Measurements from ENCODE around the gene CREB3L1. TPM values are rescaled to one million over a fixed set of nuclear protein-coding genes. Genes with fewer than 3 reads are reported as not detected.
"Not testable (repeated sequence)": the region's sequence is repeated elsewhere in the genome, so short reads cannot be mapped to it uniquely, and the experiment has no call there.

The CREB3L1 gene
- total RNA-seq, 6 experiments from 2014 or later = 0.07 to 0.37 (median 0.24) TPM

- 49% methylated on average over 8 of the region's 8 CpGs for WGBS (ENCODE audit: insufficient coverage, low coverage, low lambda C conversion rate, missing lambda C conversion rate)
- ATAC-seq (peak in 1 of 4 donors; percentile 23), DNase-seq (no peak)
- no peak for TF ChIP-seq POLR2A (IDR thresholded peaks at IDR 0.05)
- no peak for TF ChIP-seq CTCF (IDR thresholded peaks at IDR 0.05)
- Histone ChIP-seq H3K9me3 (no peaks in the 10 kb centered on the region), H3K27me3 (peaks cover 0 to 22% of the 10 kb centered on the region in 2 donors), H3K4me1 (no peaks in the 10 kb centered on the region), H3K4me3 (no peak overlapping the region), H3K27ac (no peak overlapping the region), H3K36me3 (no peaks in the 10 kb centered on the region)
- intact Hi-C loops (cut with DNase I) = no loop called here
These were observed 21.4 kb downstream of the CREB3L1 start for GRCh38 chr11:46298699-46299433.

- intact Hi-C loops (cut with DNase I) = no loop called here
- Histone ChIP-seq H3K27me3 (peaks cover 0 to 22% of the 10 kb centered on the region in 2 donors), H3K36me3 (no peaks in the 10 kb centered on the region), H3K4me1 (no peaks in the 10 kb centered on the region), H3K27ac (no peak overlapping the region), H3K9me3 (no peaks in the 10 kb centered on the region), H3K4me3 (no peak overlapping the region)
- TF ChIP-seq POLR2A (IDR thresholded peaks at IDR 0.05) (no peak), CTCF (IDR thresholded peaks at IDR 0.05) (no peak)
- 71% methylated on average over 5 of the region's 5 CpGs for WGBS (ENCODE audit: insufficient coverage, low coverage, low lambda C conversion rate, missing lambda C conversion rate)
- DNase-seq (no peak), ATAC-seq (no peak)
These were observed 22.0 kb downstream of the CREB3L1 start for GRCh38 chr11:46299451-46299961.

GRCh38 chr11:46300270-46300669 is 22.8 kb downstream of the CREB3L1 start:
- WGBS (ENCODE audit: insufficient coverage, low coverage, low lambda C conversion rate, missing lambda C conversion rate) = 73% methylated on average over 2 of the region's 7 CpGs
- TF ChIP-seq POLR2A (IDR thresholded peaks at IDR 0.05) (no peak), CTCF (IDR thresholded peaks at IDR 0.05) (no peak)
- Histone ChIP-seq H3K9me3 (no peaks in the 10 kb centered on the region), H3K4me1 (no peaks in the 10 kb centered on the region), H3K27me3 (peaks cover 0 to 22% of the 10 kb centered on the region in 2 donors), H3K4me3 (no peak overlapping the region), H3K36me3 (no peaks in the 10 kb centered on the region), H3K27ac (no peak overlapping the region)
- DNase-seq (no peak), ATAC-seq (no peak)
- intact Hi-C loops (cut with DNase I) = no loop called here

- ATAC-seq (no peak), DNase-seq (no peak)
- Histone ChIP-seq H3K9me3 (no peaks in the 10 kb centered on the region), H3K27me3 (no peaks in the 10 kb centered on the region), H3K4me3 (no peak overlapping the region), H3K4me1 (no peaks in the 10 kb centered on the region), H3K36me3 (no peaks in the 10 kb centered on the region), H3K27ac (no peak overlapping the region)
- WGBS (ENCODE audit: insufficient coverage, low coverage, low lambda C conversion rate, missing lambda C conversion rate) = 80% methylated on average over 7 of the region's 7 CpGs
- TF ChIP-seq POLR2A (IDR thresholded peaks at IDR 0.05) = no peak
- no peak for TF ChIP-seq CTCF (IDR thresholded peaks at IDR 0.05)
- intact Hi-C loops (cut with DNase I) = no loop called here
These were observed 25.4 kb downstream of the CREB3L1 start for GRCh38 chr11:46302866-46303265.

- H3K27ac ChIP-seq; DNase-seq; H3K4me3 ChIP-seq; ATAC-seq; H3K4me1 ChIP-seq; H3K9me3 ChIP-seq; H3K27me3 ChIP-seq; H3K36me3 ChIP-seq; intact Hi-C loops (cut with DNase I): not testable (repeated sequence)
- 87% methylated on average over 12 of the region's 12 CpGs for WGBS (ENCODE audit: insufficient coverage, low coverage, low lambda C conversion rate, missing lambda C conversion rate)
These were observed 26.6 kb downstream of the CREB3L1 start for GRCh38 chr11:46304036-46304435.

Measured in right lobe of liver (tissue), 6 donors.